GM12878 (cell line): Measurements from ENCODE around the gene CARD16. TPM values are rescaled to one million over a fixed set of nuclear protein-coding genes. Genes with fewer than 3 reads are reported as not detected.

Experiments used
- ATAC-seq: fragments of 200-7000 bp; cut with Tn5 transposase; 3 replicates; pipeline ENCODE4 v1.9.1; 2020; ENCODE audit warnings: mild to moderate bottlenecking, moderate library complexity
- BruUV-seq: library from RNA; stranded (reverse); fragments of 400-500 nt; replicated peaks from 2 replicates; lab custom pipeline; 2021; lab: Mats Ljungman, UMichigan
- CTCF ChIA-PET: fragments of 300-600 bp; sonication (Branson Sonifier 250); formaldehyde crosslinking; extraction: SDS; loops from one replicate; lab custom pipeline; 2021; ENCODE audit warnings: inconsistent platforms; lab: Yijun Ruan, JAX
- POLR2A ChIA-PET: fragments of 350-600 bp; formaldehyde crosslinking; extraction: SDS; loops from one replicate; lab custom pipeline; 2021; ENCODE audit warnings: inconsistent platforms; lab: Charles Lee
- RAD21 ChIA-PET: fragments of 300-600 bp; sonication (Branson Sonifier 250); formaldehyde crosslinking; loops from one replicate; lab custom pipeline; 2023; ENCODE audit warnings: antibody characterized with exemption; ENCODE audit not compliant: unreplicated experiment; lab: Charles Lee
- SMC1A ChIA-PET: fragments of 300-600 bp; sonication (Branson Sonifier 250); formaldehyde crosslinking; loops from one replicate; lab custom pipeline; 2023; ENCODE audit not compliant: unreplicated experiment, uncharacterized antibody; lab: Charles Lee
- DNase-seq: peaks from one replicate; pipeline ENCODE4 v3.0.0-alpha.2; 2011; ENCODE audit warnings: low read depth, low spot score
- FAIRE-seq: peaks from 3 replicates; lab custom pipeline; 2011; peaks lifted over from hg19 to GRCh38; lab: Jason Lieb, UNC
- H2AFZ ChIP-seq: 2 replicates; pipeline ENCODE4 v1.6.0; 2011; ENCODE audit warnings: low read depth, low read length, control low read depth; ENCODE audit not compliant: control insufficient read depth
- H3K27ac ChIP-seq: 2 replicates; pipeline ENCODE4 v1.5.1; 2011; ENCODE audit warnings: control low read depth; ENCODE audit not compliant: control insufficient read depth, insufficient read depth
- H3K27me3 ChIP-seq, 2 experiments: replicated peaks in 1 of 2; 2 replicates each; pipeline versions ENCODE4 v1.6.0 to v1.6.1; 2011; ENCODE audit warnings: low read length in 1 of 2; ENCODE audit not compliant: control insufficient read depth in 2 of 2, insufficient read depth in 2 of 2
- H3K36me3 ChIP-seq, 2 experiments: 2 replicates each; pipeline ENCODE4 v1.5.1; 2011; ENCODE audit warnings: low read length in 1 of 2; ENCODE audit not compliant: control insufficient read depth in 2 of 2, insufficient read depth in 2 of 2
- H3K4me1 ChIP-seq: 2 replicates; pipeline ENCODE4 v1.6.1; 2011; ENCODE audit warnings: mild to moderate bottlenecking, low read length, moderate library complexity, mixed read lengths; ENCODE audit not compliant: control insufficient read depth, insufficient read depth
- H3K4me2 ChIP-seq: 2 replicates; pipeline ENCODE4 v1.6.0; 2011; ENCODE audit warnings: control low read depth; ENCODE audit not compliant: control insufficient read depth, insufficient read depth
- H3K4me3 ChIP-seq: fragments of 200-600 bp; sonication (generic); 2 replicates; pipeline ENCODE4 v1.5.1; 2016
- H3K79me2 ChIP-seq: 2 replicates; pipeline ENCODE4 v1.6.0; 2011; ENCODE audit warnings: low read length; ENCODE audit not compliant: control insufficient read depth, insufficient read depth
- H3K9ac ChIP-seq: 2 replicates; pipeline ENCODE4 v1.8.0; 2011; ENCODE audit warnings: low read length, control low read depth, mixed read lengths; ENCODE audit not compliant: control insufficient read depth, insufficient read depth
- H3K9me3 ChIP-seq: replicated peaks from 3 replicates; pipeline ENCODE4 v1.5.1; 2011; ENCODE audit warnings: mild to moderate bottlenecking, low read length; ENCODE audit not compliant: control insufficient read depth, insufficient read depth
- H4K20me1 ChIP-seq: 2 replicates; pipeline ENCODE4 v1.6.0; 2011; ENCODE audit not compliant: control insufficient read depth, insufficient read depth
- BACH1 ChIP-seq: fragments of 450-650 bp; IDR thresholded peaks from 2 replicates; pipeline ENCODE4 v1.6.1; 2017; ENCODE audit warnings: mild to moderate bottlenecking, borderline replicate concordance
- ESRRA ChIP-seq: IDR thresholded peaks from 2 replicates; pipeline ENCODE4 v1.6.1; 2012; ENCODE audit warnings: mild to moderate bottlenecking, low read length, improper control_type of control experiment
- EZH2 ChIP-seq: IDR thresholded peaks from 2 replicates; pipeline ENCODE4 v1.6.1; 2012; ENCODE audit warnings: low read depth, mild to moderate bottlenecking, control low read depth, inconsistent platforms, low read length, borderline replicate concordance; ENCODE audit not compliant: control insufficient read depth
- FOXM1 ChIP-seq: IDR thresholded peaks from 2 replicates; pipeline ENCODE4 v1.6.1; 2012; ENCODE audit warnings: low read depth, mild to moderate bottlenecking, inconsistent platforms, low read length, moderate library complexity
- GATAD2B ChIP-seq: fragments of 450-650 bp; conservative IDR thresholded peaks from 2 replicates; pipeline ENCODE4 v1.6.1; 2017; ENCODE audit warnings: low read depth, mild to moderate bottlenecking, moderate library complexity
- IKZF2 ChIP-seq, 2 experiments: fragments of 450-650 bp; IDR thresholded peaks; 2 replicates each; pipeline ENCODE4 v1.6.1; 2017; ENCODE audit warnings: mild to moderate bottlenecking in 2 of 2, moderate library complexity in 2 of 2
- JUNB ChIP-seq: IDR thresholded peaks from 2 replicates; pipeline ENCODE4 v1.6.1; 2016; ENCODE audit warnings: antibody characterized with exemption, mild to moderate bottlenecking
- NR2C2 ChIP-seq: IDR thresholded peaks from 2 replicates; pipeline ENCODE4 v1.6.1; 2011; ENCODE audit warnings: borderline replicate concordance, low read depth; ENCODE audit not compliant: control insufficient read depth, insufficient read length
- POLR2A ChIP-seq: IDR thresholded peaks from 2 replicates; pipeline ENCODE4 v1.6.1; 2011; ENCODE audit warnings: low read depth, mild to moderate bottlenecking, low read length
- RUNX3 ChIP-seq: IDR thresholded peaks from 2 replicates; pipeline ENCODE4 v1.6.1; 2012; ENCODE audit warnings: low read length, inconsistent platforms
- YY1 ChIP-seq: IDR thresholded peaks from 2 replicates; pipeline ENCODE4 v1.6.1; 2011; ENCODE audit warnings: low read depth, mild to moderate bottlenecking, low read length
- ZBED1 ChIP-seq: IDR thresholded peaks from 2 replicates; pipeline ENCODE4 v1.6.1; 2016; ENCODE audit warnings: borderline replicate concordance
- ZNF384 ChIP-seq: IDR thresholded peaks from 2 replicates; pipeline ENCODE4 v1.6.1; 2012; ENCODE audit warnings: low read depth, mild to moderate bottlenecking, low read length, improper control_type of control experiment, borderline replicate concordance
- WGBS: methylation state at CpG from one replicate; pipeline ENCODE4 v1.1.6; 2016; ENCODE audit warnings: low lambda C conversion rate; ENCODE audit not compliant: insufficient replicate concordance, insufficient coverage; ENCODE audit errors: missing lambda C conversion rate; 5-methylcytosine and 5-hydroxymethylcytosine counted together
- in situ Hi-C: fragments of 300-500 bp; cut with MboI; formaldehyde crosslinking; loops from 9 replicates; pipeline ENCODE4 v1.14.3; 2018; ENCODE audit warnings: mixed read lengths
- intact Hi-C: fragments of 100-400 bp; cut with micrococcal nuclease; formaldehyde crosslinking; loops from one replicate; pipeline ENCODE4 v1.14.2; 2022; ENCODE audit not compliant: unreplicated experiment
- polyA plus RNA-seq, 11 experiments: library from polyadenylated mRNA; depleted of rRNA in 4 of 11; unstranded in 6 of 11; stranded (reverse) in 5 of 11; fragments of >200 nt; fragmentation: Nextera tagmentation in 4 of 11; fragmentation: Illumina TruSeq in 1 of 11; extraction: Ambion mirVana in 4 of 11; extraction: Trizol in 1 of 11; gene quantifications; 1 replicate in 1 of 11; 2 replicates in 10 of 11; pipeline versions ENCODE4 v1.2.1 to v1.2.3, GENCODE V29; 2011 to 2016; ENCODE audit warnings: inconsistent platforms in 2 of 11, missing spikeins in 2 of 11, low read depth in 1 of 11
- total RNA-seq, 4 experiments: library from RNA; depleted of rRNA in 3 of 4; stranded (reverse); fragments of >200 nt in 3 of 4; fragmentation: Illumina TruSeq in 1 of 4; extraction: Trizol in 1 of 4; gene quantifications; 2 replicates each; pipeline versions ENCODE4 v1.2.1 to v1.2.3, GENCODE V29; 2013 to 2021
- TF ChIP-seq, protein P1 (sequence below), 3 experiments: IDR thresholded peaks in 2 of 3; conservative IDR thresholded peaks in 1 of 3; 2 replicates each; pipeline ENCODE4 v1.5.1; 2011; ENCODE audit warnings: low read depth in 3 of 3, low read length in 3 of 3, mild to moderate bottlenecking in 3 of 3, control low read depth in 2 of 3, moderate library complexity in 2 of 3, inconsistent platforms in 1 of 3, mixed read lengths in 1 of 3; ENCODE audit not compliant: control insufficient read depth in 2 of 3, insufficient read depth in 1 of 3; ENCODE audit errors: extremely low read depth in 1 of 3
- TF ChIP-seq, protein P2 (sequence below): fragments of 450-650 bp; formaldehyde crosslinking; IDR thresholded peaks from 2 replicates; pipeline ENCODE4 v1.4.0; 2020; ENCODE audit warnings: mild to moderate bottlenecking, moderate library complexity
- TF ChIP-seq, protein P3 (sequence below): IDR thresholded peaks from 2 replicates; pipeline ENCODE4 v1.6.1; 2012; ENCODE audit warnings: low read depth, low read length, improper control_type of control experiment

Gene CARD16
- total and polyA plus RNA-seq, 10 of the 15 experiments (the other 5 are each of a cell fraction or from before 2014, with no cell fraction given) = 11.8 to 76.3 (median 25.9) TPM

DNA sequence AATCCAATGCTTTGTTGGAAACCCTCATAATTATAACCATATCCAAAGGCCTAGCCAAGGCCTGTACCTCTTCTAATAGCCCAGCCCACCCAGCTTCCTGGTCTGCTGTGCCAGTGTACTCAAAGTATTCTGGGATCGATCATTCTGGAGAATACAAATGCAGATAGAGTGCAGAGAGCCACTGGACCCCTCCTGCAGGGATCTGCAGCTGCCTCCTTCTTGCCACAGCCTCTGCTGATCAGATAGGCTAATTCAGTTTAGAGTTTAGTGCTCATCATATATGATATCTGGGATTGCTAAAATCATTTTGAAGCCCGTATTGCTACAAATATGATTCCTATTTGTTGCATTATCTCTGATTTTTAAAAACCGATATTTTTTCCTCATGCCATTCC lies 39.7 kb downstream of the CARD16 start:
- SMC1A ChIA-PET = interaction anchor here (1.0 kb wide), 1 partner anchor 11 kb away, joined by 3 read pairs; no protein-coding TSS in a partner anchor
- TF ChIP-seq POLR2A = no peak
- no peak for TF ChIP-seq FOXM1
- TF ChIP-seq, protein P1, sequence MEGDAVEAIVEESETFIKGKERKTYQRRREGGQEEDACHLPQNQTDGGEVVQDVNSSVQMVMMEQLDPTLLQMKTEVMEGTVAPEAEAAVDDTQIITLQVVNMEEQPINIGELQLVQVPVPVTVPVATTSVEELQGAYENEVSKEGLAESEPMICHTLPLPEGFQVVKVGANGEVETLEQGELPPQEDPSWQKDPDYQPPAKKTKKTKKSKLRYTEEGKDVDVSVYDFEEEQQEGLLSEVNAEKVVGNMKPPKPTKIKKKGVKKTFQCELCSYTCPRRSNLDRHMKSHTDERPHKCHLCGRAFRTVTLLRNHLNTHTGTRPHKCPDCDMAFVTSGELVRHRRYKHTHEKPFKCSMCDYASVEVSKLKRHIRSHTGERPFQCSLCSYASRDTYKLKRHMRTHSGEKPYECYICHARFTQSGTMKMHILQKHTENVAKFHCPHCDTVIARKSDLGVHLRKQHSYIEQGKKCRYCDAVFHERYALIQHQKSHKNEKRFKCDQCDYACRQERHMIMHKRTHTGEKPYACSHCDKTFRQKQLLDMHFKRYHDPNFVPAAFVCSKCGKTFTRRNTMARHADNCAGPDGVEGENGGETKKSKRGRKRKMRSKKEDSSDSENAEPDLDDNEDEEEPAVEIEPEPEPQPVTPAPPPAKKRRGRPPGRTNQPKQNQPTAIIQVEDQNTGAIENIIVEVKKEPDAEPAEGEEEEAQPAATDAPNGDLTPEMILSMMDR (IDR thresholded peaks at IDR 0.05 in 2 of 3, conservative IDR thresholded peaks at IDR 0.05 in 1 of 3; ENCODE audit: control insufficient read depth in 2 of 3, extremely low read depth in 1 of 3, insufficient read depth in 1 of 3, low read depth in 3 of 3, low read length in 3 of 3) = no peak
- no peak for TF ChIP-seq IKZF2 (IDR thresholded peaks at IDR 0.05)
- TF ChIP-seq ZBED1 = no peak
- TF ChIP-seq, protein P2, sequence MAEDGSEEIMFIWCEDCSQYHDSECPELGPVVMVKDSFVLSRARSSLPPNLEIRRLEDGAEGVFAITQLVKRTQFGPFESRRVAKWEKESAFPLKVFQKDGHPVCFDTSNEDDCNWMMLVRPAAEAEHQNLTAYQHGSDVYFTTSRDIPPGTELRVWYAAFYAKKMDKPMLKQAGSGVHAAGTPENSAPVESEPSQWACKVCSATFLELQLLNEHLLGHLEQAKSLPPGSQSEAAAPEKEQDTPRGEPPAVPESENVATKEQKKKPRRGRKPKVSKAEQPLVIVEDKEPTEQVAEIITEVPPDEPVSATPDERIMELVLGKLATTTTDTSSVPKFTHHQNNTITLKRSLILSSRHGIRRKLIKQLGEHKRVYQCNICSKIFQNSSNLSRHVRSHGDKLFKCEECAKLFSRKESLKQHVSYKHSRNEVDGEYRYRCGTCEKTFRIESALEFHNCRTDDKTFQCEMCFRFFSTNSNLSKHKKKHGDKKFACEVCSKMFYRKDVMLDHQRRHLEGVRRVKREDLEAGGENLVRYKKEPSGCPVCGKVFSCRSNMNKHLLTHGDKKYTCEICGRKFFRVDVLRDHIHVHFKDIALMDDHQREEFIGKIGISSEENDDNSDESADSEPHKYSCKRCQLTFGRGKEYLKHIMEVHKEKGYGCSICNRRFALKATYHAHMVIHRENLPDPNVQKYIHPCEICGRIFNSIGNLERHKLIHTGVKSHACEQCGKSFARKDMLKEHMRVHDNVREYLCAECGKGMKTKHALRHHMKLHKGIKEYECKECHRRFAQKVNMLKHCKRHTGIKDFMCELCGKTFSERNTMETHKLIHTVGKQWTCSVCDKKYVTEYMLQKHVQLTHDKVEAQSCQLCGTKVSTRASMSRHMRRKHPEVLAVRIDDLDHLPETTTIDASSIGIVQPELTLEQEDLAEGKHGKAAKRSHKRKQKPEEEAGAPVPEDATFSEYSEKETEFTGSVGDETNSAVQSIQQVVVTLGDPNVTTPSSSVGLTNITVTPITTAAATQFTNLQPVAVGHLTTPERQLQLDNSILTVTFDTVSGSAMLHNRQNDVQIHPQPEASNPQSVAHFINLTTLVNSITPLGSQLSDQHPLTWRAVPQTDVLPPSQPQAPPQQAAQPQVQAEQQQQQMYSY (CRISPR knock-in tag) = no peak
- no peak for TF ChIP-seq YY1
- TF ChIP-seq ESRRA = no peak
- TF ChIP-seq JUNB = no peak
- TF ChIP-seq BACH1 = no peak
- TF ChIP-seq, protein P3, sequence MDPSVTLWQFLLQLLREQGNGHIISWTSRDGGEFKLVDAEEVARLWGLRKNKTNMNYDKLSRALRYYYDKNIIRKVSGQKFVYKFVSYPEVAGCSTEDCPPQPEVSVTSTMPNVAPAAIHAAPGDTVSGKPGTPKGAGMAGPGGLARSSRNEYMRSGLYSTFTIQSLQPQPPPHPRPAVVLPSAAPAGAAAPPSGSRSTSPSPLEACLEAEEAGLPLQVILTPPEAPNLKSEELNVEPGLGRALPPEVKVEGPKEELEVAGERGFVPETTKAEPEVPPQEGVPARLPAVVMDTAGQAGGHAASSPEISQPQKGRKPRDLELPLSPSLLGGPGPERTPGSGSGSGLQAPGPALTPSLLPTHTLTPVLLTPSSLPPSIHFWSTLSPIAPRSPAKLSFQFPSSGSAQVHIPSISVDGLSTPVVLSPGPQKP = no peak
- TF ChIP-seq EZH2 = no peak
- TF ChIP-seq ZNF384 = no peak
- TF ChIP-seq RUNX3 = no peak
- no peak for TF ChIP-seq GATAD2B
- no peak for TF ChIP-seq NR2C2
- FAIRE-seq (no peak), ATAC-seq (no peak), DNase-seq (no peak)
- no peaks in the 10 kb centered on the region for H3K27me3 ChIP-seq
- H3K9ac ChIP-seq = no peak overlapping the region
- H4K20me1 ChIP-seq = no peaks in the 10 kb centered on the region
- H3K4me3 ChIP-seq = no peak overlapping the region
- in situ Hi-C loops (loop anchor here (10.0 kb wide), 1 partner anchor 391 kb away; no protein-coding TSS in a partner anchor), intact Hi-C loops (no loop called here)
- no peaks in the 10 kb centered on the region for H3K36me3 ChIP-seq
- BruUV-seq = no TSS peak
- CTCF ChIA-PET = interaction anchor here (0.6 kb wide), 1 partner anchor 194 kb away, joined by 4 read pairs; no protein-coding TSS in a partner anchor
- H3K4me1 ChIP-seq = no peaks in the 10 kb centered on the region
- no peak overlapping the region for H3K4me2 ChIP-seq
- 41% methylated on average over 3 of the region's 3 CpGs for WGBS
- H3K79me2 ChIP-seq = no peaks in the 10 kb centered on the region
- H3K27ac ChIP-seq = no peak overlapping the region
- POLR2A ChIA-PET = no interaction called here
- no peaks in the 10 kb centered on the region for H3K9me3 ChIP-seq
- H2AFZ ChIP-seq = no peak overlapping the region
- RAD21 ChIA-PET = no interaction called here
